Epithelial cell of esophagus (primary cell): ENCODE measurements around the gene AGXT2.

ENCODE experiments used
- DNase-seq: peaks from one replicate; pipeline ENCODE4 v3.0.0; 2010; ENCODE audit warnings: low read depth
- H3K4me3 ChIP-seq: 2 replicates; pipeline ENCODE4 v1.5.1; 2011; ENCODE audit warnings: mild to moderate bottlenecking, low read length, control low read depth
- CTCF ChIP-seq: IDR thresholded peaks from 2 replicates; pipeline ENCODE4 v1.5.1; 2011; ENCODE audit warnings: low read depth, mild to moderate bottlenecking, low read length, control low read depth, inconsistent platforms; ENCODE audit not compliant: insufficient read depth; ENCODE audit errors: missing control alignments

Gene AGXT2

GRCh38 chr5:35010676-35011075, 37.1 kb downstream of the AGXT2 start:
- H3K4me3 ChIP-seq: no peak overlapping the region
- DNase-seq: no peak
- TF ChIP-seq CTCF: no peak

DNA sequence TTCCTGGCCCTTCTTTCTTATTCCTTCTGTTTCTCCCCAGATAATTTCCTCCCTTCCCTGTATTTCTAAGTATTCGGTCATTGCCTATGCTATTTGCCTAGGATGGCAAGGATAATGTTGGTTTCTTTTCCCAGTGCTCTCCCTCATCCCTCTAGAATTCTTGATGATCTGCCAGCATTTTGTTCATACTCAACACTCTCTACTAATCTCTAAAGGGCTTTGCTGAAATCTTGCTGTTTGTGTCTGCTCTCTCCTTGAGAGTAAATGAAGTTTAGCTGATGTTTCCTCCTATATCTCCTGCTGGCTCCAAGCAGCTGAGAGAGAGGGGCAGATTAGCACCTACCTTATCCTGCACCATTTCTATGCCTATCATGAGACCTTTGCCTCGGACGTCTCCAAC, 38.1 kb downstream of the AGXT2 start:
- no peak for TF ChIP-seq CTCF
- no peak for DNase-seq
- H3K4me3 ChIP-seq: no peak overlapping the region

DNA sequence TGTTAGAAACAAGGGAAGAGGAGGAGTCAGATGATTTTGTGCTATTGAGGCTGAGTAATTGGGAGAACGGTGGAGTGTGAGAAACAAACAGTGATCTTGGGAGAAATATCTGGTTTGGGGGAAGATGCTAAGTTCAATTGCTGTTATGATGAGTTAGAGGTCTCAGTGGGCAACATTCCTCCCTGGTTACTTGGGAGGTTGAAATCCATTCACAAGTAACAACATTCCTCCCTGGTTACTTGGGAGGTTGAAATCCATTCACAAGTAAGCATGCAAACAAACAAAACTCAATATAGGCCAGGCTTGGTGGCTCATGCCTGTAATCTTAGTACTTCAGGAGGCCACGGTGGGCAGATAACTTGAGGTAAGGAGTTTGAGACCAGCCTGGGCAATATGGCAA, 38.7 kb downstream of the AGXT2 start:
- DNase-seq: no peak
- no peak for TF ChIP-seq CTCF
- no peak overlapping the region for H3K4me3 ChIP-seq

- DNase-seq: no peak
- no peak overlapping the region for H3K4me3 ChIP-seq
- no peak for TF ChIP-seq CTCF
These were observed 43.0 kb downstream of the AGXT2 start for GRCh38 chr5:35004771-35005170.

DNA sequence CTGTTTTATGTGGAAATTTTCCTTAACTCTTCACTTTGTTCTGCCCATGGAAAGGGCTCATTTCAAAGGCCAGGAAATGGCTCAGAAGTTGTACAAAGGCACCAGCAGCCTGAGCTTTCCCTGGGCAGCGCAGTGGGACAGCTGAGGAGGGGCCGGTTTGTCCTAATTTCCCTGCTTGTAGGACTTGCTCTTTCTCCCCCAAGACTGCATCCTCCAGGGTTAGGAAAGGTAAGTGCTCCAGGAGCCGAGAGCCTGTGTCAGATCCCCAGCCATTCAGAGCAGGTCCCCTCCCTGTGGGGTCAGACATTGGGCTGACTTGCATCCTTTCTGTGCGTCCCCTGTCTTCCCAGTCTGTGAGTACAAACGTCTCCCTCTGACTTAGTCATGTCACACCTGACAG, 43.5 kb downstream of the AGXT2 start:
- no peak overlapping the region for H3K4me3 ChIP-seq
- DNase-seq: no peak
- no peak for TF ChIP-seq CTCF

GRCh38 chr5:35003018-35003957, 44.5 kb downstream of the AGXT2 start:
- peak; percentile 58 for DNase-seq
- TF ChIP-seq CTCF: peak; percentile 87
- H3K4me3 ChIP-seq: no peak overlapping the region

GRCh38 chr5:35002459-35002858, 45.3 kb downstream of the AGXT2 start:
- no peak for TF ChIP-seq CTCF

More at GRCh38 chr5:35002459-35002858, 45.3 kb downstream of the AGXT2 start:
- H3K4me3 ChIP-seq: no peak overlapping the region
- DNase-seq: no peak
